ENCODE measurements around the gene DNAH1. TPM values are rescaled to one million over a fixed set of nuclear protein-coding genes. Genes with fewer than 3 reads are reported as not detected.

The DNAH1 gene
- total and polyA plus RNA-seq, 2 experiments from 2014 or later = 0.81 to 1.8 TPM

DNA sequence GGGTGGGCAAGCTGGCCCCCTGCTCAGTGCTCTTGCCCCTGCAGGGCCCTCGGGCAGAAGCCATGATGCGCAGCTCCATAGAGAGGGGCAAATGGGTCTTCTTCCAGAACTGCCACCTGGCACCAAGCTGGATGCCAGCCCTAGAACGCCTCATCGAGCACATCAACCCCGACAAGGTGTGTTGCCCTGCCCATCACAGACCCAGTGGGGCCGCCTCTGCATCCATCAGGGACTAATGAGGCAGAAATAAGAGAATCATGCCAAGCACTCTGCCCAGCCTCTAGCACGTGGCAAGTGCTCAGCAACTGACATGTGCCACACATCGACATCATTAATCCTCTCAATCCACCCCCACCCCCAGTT, 79.4 kb downstream of the DNAH1 start:
- Histone ChIP-seq H3K27ac (ENCODE audit: low read depth) (no peak overlapping the region), H3K36me3 (ENCODE audit: insufficient read depth) (no peaks in the 10 kb centered on the region), H3K27me3 (ENCODE audit: insufficient read depth) (no peaks in the 10 kb centered on the region), H3K9me2 (ENCODE audit: insufficient read depth) (no peaks in the 10 kb centered on the region), H3K79me2 (replicated peaks; ENCODE audit: insufficient read depth) (no peaks in the 10 kb centered on the region), H4K20me1 (replicated peaks; ENCODE audit: insufficient read depth) (no peaks in the 10 kb centered on the region), H2AFZ (no peak overlapping the region), H3K4me3 (no peak overlapping the region), H3F3A (replicated peaks; ENCODE audit: low read depth) (no peaks in the 10 kb centered on the region), H3K4me1 (ENCODE audit: insufficient read depth) (no peaks in the 10 kb centered on the region), H3K4me2 (no peak overlapping the region)
- H3K36me3 Mint-ChIP-seq (ENCODE audit: low read depth) = no peaks in the 10 kb centered on the region
- no peak overlapping the region for H3K27ac Mint-ChIP-seq
- H3K27me3 Mint-ChIP-seq (ENCODE audit: insufficient read depth, low read depth, poor library complexity) = peaks cover 23% of the 10 kb centered on the region
- no peak for TF ChIP-seq REST (IDR thresholded peaks at IDR 0.05; ENCODE audit: unreplicated experiment)
- no peak for TF ChIP-seq ZNF462 (CRISPR knock-in tag; IDR thresholded peaks at IDR 0.05)
- no peak overlapping the region for H3K4me3 Mint-ChIP-seq
- H3K4me1 Mint-ChIP-seq = no peaks in the 10 kb centered on the region
- ATAC-seq = no peak
- no peaks in the 10 kb centered on the region for H3K9me3 Mint-ChIP-seq
- no peak for DNase-seq (ENCODE audit: low spot score)

Measured in GM23338 (cell line).